SK-N-SH (cell line): ENCODE measurements around the gene TBC1D10B.

Experiments used
- GATA2 ChIP-seq: sonication (generic); formaldehyde crosslinking; IDR thresholded peaks from 2 replicates; pipeline ENCODE4 v1.5.0; 2020; ENCODE audit warnings: mild to moderate bottlenecking, missing genetic modification reagents
- POLR2AphosphoS5 ChIP-seq: IDR thresholded peaks from 2 replicates; pipeline ENCODE4 v1.6.1; 2012; ENCODE audit warnings: low read depth, low read length
- TF ChIP-seq, protein P1 (sequence below): fragments of 200-600 bp; sonication (generic); IDR thresholded peaks from 2 replicates; pipeline ENCODE4 v1.6.1; 2017; ENCODE audit warnings: antibody characterized with exemption, mild to moderate bottlenecking, moderate library complexity

DNA sequence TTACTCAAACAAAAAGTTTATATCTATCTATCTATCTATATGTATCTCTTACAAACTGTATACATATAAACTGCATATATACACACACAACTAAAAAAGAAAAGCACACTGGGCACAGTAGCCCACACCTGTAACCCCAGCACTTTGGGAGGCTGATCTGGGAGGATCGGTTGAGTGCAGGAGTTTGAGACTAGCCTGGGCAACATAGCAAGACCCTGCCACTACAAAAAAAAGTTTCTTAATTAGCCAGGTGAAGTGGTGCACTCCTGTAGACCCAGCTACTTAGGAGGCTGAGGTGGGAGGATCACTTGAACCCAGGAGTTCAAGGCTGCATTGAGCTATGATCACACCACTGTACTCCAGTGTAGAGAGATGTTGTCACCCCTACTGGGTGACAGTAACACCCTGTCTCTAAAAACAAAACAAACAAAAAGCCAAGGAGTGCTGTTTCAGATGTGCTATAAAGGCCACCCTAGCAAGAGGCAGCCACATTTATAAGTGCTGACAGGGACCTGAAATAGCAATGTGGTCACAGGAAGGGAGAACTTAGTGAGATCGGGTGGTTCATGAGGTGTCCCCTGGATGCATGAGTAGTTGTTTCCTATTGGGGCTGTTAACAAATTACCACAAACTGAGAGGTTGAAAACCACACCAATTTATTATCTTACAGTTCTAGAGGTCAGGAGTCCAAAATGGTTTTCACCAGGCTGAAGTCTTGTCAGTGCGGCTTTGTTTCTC, 20.0 kb downstream of the TBC1D10B start:
- TF ChIP-seq GATA2 (CRISPR knock-in tag) (no peak), POLR2AphosphoS5 (no peak; the same call in 1 of the 2 replicates)
- TF ChIP-seq, protein P1, sequence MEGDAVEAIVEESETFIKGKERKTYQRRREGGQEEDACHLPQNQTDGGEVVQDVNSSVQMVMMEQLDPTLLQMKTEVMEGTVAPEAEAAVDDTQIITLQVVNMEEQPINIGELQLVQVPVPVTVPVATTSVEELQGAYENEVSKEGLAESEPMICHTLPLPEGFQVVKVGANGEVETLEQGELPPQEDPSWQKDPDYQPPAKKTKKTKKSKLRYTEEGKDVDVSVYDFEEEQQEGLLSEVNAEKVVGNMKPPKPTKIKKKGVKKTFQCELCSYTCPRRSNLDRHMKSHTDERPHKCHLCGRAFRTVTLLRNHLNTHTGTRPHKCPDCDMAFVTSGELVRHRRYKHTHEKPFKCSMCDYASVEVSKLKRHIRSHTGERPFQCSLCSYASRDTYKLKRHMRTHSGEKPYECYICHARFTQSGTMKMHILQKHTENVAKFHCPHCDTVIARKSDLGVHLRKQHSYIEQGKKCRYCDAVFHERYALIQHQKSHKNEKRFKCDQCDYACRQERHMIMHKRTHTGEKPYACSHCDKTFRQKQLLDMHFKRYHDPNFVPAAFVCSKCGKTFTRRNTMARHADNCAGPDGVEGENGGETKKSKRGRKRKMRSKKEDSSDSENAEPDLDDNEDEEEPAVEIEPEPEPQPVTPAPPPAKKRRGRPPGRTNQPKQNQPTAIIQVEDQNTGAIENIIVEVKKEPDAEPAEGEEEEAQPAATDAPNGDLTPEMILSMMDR: no peak
